HAP-1 (cell line): ENCODE results near the gene SEMA6A.

Source experiments
- DNase-seq, 2 experiments: peaks; one replicate each; pipeline ENCODE4 v3.0.0-alpha.2; 2016 to 2020; ENCODE audit warnings: low spot score in 2 of 2
- H3K27me3 ChIP-seq: fragments of 250-450 bp; sonication (Bioruptor Pico); 2 replicates; pipeline ENCODE4 v1.5.1; 2020; ENCODE audit warnings: low read depth, mild to moderate bottlenecking, moderate library complexity
- H3K36me3 ChIP-seq: fragments of 250-450 bp; sonication (Bioruptor Pico); replicated peaks from 2 replicates; pipeline ENCODE4 v1.5.1; 2020; ENCODE audit warnings: mild to moderate bottlenecking
- H3K4me1 ChIP-seq: fragments of 250-450 bp; sonication (Bioruptor Pico); 2 replicates; pipeline ENCODE4 v1.5.1; 2020; ENCODE audit warnings: mild to moderate bottlenecking
- H3K4me3 ChIP-seq: fragments of 250-450 bp; sonication (Bioruptor Pico); 2 replicates; pipeline ENCODE4 v1.5.1; 2020; ENCODE audit warnings: mild to moderate bottlenecking, moderate library complexity
- H3K9me3 ChIP-seq: fragments of 250-450 bp; sonication (Bioruptor Pico); 2 replicates; pipeline ENCODE4 v1.5.1; 2020; ENCODE audit warnings: mild to moderate bottlenecking, moderate library complexity
- in situ Hi-C: fragments of 300-500 bp; cut with MboI; formaldehyde crosslinking; loops from 3 replicates; pipeline ENCODE4 v1.14.3; 2020; ENCODE audit warnings: low sequenced_read_pairs, inconsistent platforms, mixed read lengths

The SEMA6A gene

GRCh38 chr5:116521173-116521872 lies 53.3 kb downstream of the SEMA6A start:
- H3K4me3 ChIP-seq = no peak overlapping the region
- no peak for DNase-seq
- H3K4me1 ChIP-seq = peaks cover 42% of the 10 kb centered on the region
- no peaks in the 10 kb centered on the region for H3K9me3 ChIP-seq
- H3K27me3 ChIP-seq = no peaks in the 10 kb centered on the region
- in situ Hi-C loops = no loop called here
- no peaks in the 10 kb centered on the region for H3K36me3 ChIP-seq

DNA sequence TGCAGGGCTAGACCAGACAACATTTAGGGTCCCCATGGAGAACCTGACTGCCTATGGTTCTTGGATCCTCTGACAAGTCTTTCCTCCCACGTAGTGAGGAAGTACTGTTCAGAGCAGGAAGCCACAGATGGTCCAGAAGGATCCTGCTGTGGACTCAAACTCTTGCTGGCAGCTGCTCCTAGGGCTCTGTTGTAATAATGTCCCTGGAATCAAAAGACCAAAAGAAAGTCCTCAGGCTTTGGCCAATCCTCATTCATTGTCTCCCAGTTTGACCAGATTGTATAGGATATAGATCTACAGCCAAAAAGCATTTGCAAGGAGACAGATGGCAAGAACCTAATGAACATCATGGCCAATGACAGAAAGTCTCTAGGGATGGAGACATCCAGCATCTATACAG lies 53.9 kb downstream of the SEMA6A start:
- no peak overlapping the region for H3K4me3 ChIP-seq
- H3K27me3 ChIP-seq = no peaks in the 10 kb centered on the region
- H3K9me3 ChIP-seq = no peaks in the 10 kb centered on the region
- no peak for DNase-seq
- peaks cover 39% of the 10 kb centered on the region for H3K4me1 ChIP-seq
- no peaks in the 10 kb centered on the region for H3K36me3 ChIP-seq
- in situ Hi-C loops = no loop called here

GRCh38 chr5:116518423-116518822 lies 56.2 kb downstream of the SEMA6A start:
- Histone ChIP-seq H3K4me3 (no peak overlapping the region), H3K9me3 (no peaks in the 10 kb centered on the region), H3K27me3 (no peaks in the 10 kb centered on the region), H3K36me3 (0 out of 2 replicates have a peak, but pooled peaks cover 3% of the 10 kb centered on the region), H3K4me1 (peaks cover 18% of the 10 kb centered on the region)
- in situ Hi-C loops = no loop called here
- DNase-seq = peak in 1 of 2 experiments; percentile 38

DNA sequence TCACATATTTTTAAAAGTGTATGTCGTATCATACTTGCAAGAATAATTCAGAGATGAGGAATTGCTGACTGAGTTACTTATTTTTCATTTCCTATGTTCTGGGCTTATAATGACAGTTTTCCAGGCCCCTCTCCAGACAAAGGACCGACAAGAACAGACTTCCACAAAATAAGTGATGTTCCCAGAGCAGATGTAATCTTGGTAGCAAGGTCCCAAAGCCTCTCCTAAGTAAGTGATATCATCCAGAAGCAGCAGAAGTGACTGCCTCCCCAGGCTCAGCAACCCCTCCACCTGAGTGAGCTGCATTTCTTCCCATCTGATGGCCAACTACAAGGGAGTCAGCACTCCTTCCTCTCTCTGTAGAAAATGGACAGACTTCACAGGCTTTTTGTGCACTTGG lies 57.1 kb downstream of the SEMA6A start:
- Histone ChIP-seq H3K9me3 (no peaks in the 10 kb centered on the region), H3K4me1 (peaks cover 18% of the 10 kb centered on the region), H3K36me3 (0 out of 2 replicates have a peak, but pooled peaks cover 3% of the 10 kb centered on the region), H3K27me3 (no peaks in the 10 kb centered on the region), H3K4me3 (no peak overlapping the region)
- in situ Hi-C loops = no loop called here
- no peak for DNase-seq

GRCh38 chr5:116516021-116516420 lies 58.6 kb downstream of the SEMA6A start:
- DNase-seq = no peak
- in situ Hi-C loops = no loop called here
- Histone ChIP-seq H3K36me3 (0 out of 2 replicates have a peak, but pooled peaks cover 3% of the 10 kb centered on the region), H3K4me1 (peaks cover 18% of the 10 kb centered on the region), H3K27me3 (no peaks in the 10 kb centered on the region), H3K4me3 (no peak overlapping the region), H3K9me3 (no peaks in the 10 kb centered on the region)

- no peak for DNase-seq
- in situ Hi-C loops = no loop called here
- Histone ChIP-seq H3K4me3 (no peak overlapping the region), H3K27me3 (no peaks in the 10 kb centered on the region), H3K9me3 (no peaks in the 10 kb centered on the region), H3K36me3 (0 out of 2 replicates have a peak, but pooled peaks cover 3% of the 10 kb centered on the region), H3K4me1 (peaks cover 18% of the 10 kb centered on the region)
Observed at GRCh38 chr5:116514421-116514970, 60.1 kb downstream of the SEMA6A start.

GRCh38 chr5:116510517-116510916 lies 64.1 kb downstream of the SEMA6A start:
- no peaks in the 10 kb centered on the region for H3K27me3 ChIP-seq
- H3K9me3 ChIP-seq = no peaks in the 10 kb centered on the region
- peaks cover 28% of the 10 kb centered on the region for H3K4me1 ChIP-seq
- 0 out of 2 replicates have a peak, but pooled peaks cover 3% of the 10 kb centered on the region for H3K36me3 ChIP-seq
- no peak for DNase-seq
- H3K4me3 ChIP-seq = no peak overlapping the region
- in situ Hi-C loops = no loop called here

- no peaks in the 10 kb centered on the region for H3K9me3 ChIP-seq
- no peak for DNase-seq
- H3K4me3 ChIP-seq = no peak overlapping the region
- H3K36me3 ChIP-seq = peaks cover 3% of the 10 kb centered on the region; the same call in 1 of the 2 replicates
- in situ Hi-C loops = no loop called here
- no peaks in the 10 kb centered on the region for H3K27me3 ChIP-seq
- H3K4me1 ChIP-seq = peaks cover 28% of the 10 kb centered on the region
Observed at GRCh38 chr5:116509483-116510244, 65.0 kb downstream of the SEMA6A start.

DNA sequence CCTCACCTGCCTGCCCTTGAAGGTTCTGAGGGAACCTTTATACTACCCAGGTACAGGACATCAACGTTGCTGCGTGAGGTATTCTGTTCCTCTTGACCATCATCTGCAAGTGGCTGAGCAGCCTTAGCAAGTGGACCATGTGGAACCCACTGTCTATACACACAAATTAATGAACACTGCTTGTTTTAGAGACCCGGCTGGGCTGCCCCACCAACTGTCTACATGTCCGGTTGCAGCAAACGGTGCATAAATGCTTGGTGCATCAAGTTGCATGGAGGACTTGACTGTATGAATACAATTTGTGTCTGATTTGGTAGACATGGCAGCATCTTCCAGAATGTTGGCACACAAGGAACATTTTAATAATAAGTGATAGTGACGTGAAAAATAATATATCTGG lies 65.8 kb downstream of the SEMA6A start:
- no peak overlapping the region for H3K4me3 ChIP-seq
- DNase-seq = no peak
- no peaks in the 10 kb centered on the region for H3K27me3 ChIP-seq
- peaks cover 28% of the 10 kb centered on the region for H3K4me1 ChIP-seq
- in situ Hi-C loops = no loop called here
- H3K9me3 ChIP-seq = no peaks in the 10 kb centered on the region
- H3K36me3 ChIP-seq = peaks cover 9% of the 10 kb centered on the region

GRCh38 chr5:116507941-116508655 lies 66.5 kb downstream of the SEMA6A start:
- in situ Hi-C loops = no loop called here
- peaks cover 28% of the 10 kb centered on the region for H3K4me1 ChIP-seq
- H3K36me3 ChIP-seq = peaks cover 15% of the 10 kb centered on the region
- H3K27me3 ChIP-seq = no peaks in the 10 kb centered on the region
- no peak overlapping the region for H3K4me3 ChIP-seq
- no peak for DNase-seq
- no peaks in the 10 kb centered on the region for H3K9me3 ChIP-seq

- peaks cover 25% of the 10 kb centered on the region for H3K36me3 ChIP-seq
- H3K27me3 ChIP-seq = no peaks in the 10 kb centered on the region
- in situ Hi-C loops = no loop called here
- no peaks in the 10 kb centered on the region for H3K9me3 ChIP-seq
- no peak overlapping the region for H3K4me3 ChIP-seq
- DNase-seq = peak in 1 of 2 experiments; percentile 22
- H3K4me1 ChIP-seq = peaks cover 28% of the 10 kb centered on the region
Observed at GRCh38 chr5:116507051-116507537, 67.5 kb downstream of the SEMA6A start.

GRCh38 chr5:116506488-116506887 lies 68.1 kb downstream of the SEMA6A start:
- Histone ChIP-seq H3K36me3 (peaks cover 32% of the 10 kb centered on the region), H3K4me3 (no peak overlapping the region), H3K27me3 (no peaks in the 10 kb centered on the region), H3K4me1 (peaks cover 28% of the 10 kb centered on the region), H3K9me3 (no peaks in the 10 kb centered on the region)
- peak; percentile 47 to 72 for DNase-seq
- in situ Hi-C loops = no loop called here

GRCh38 chr5:116504593-116505166 lies 69.9 kb downstream of the SEMA6A start:
- peaks cover 50% of the 10 kb centered on the region for H3K36me3 ChIP-seq
- no peak for DNase-seq
- H3K4me1 ChIP-seq = peaks cover 26% of the 10 kb centered on the region
- no peaks in the 10 kb centered on the region for H3K9me3 ChIP-seq
- no peak overlapping the region for H3K4me3 ChIP-seq
- in situ Hi-C loops = no loop called here
- H3K27me3 ChIP-seq = no peaks in the 10 kb centered on the region
